Head of caudate nucleus (tissue), 42 donors: ENCODE data around the gene ETNK2.

Experiments used
- DNase-seq, 42 donors: peaks; one replicate each; pipeline versions ENCODE4 v3.0.0 to v3.0.0-alpha.2; 2020 to 2021; ENCODE audit warnings: mixed read lengths in 7 of 42
- intact Hi-C: fragments of 100-400 bp; cut with DNase I; formaldehyde crosslinking; loops from one replicate; pipeline ENCODE4 v1.15.0; 2022

The ETNK2 gene

GRCh38 chr1:204150702-204151551, 917 bp downstream of the ETNK2 start:
- intact Hi-C loops, result no loop called here
- DNase-seq, result peak in 37 of 42 donors; percentile 32 to 84 (median 61)

- intact Hi-C loops, result no loop called here
- DNase-seq, result no peak
These were observed 1.9 kb downstream of the ETNK2 start for GRCh38 chr1:204149635-204150565.

- intact Hi-C loops, result no loop called here
These were observed 2.7 kb downstream of the ETNK2 start for GRCh38 chr1:204149107-204149506.

DNA sequence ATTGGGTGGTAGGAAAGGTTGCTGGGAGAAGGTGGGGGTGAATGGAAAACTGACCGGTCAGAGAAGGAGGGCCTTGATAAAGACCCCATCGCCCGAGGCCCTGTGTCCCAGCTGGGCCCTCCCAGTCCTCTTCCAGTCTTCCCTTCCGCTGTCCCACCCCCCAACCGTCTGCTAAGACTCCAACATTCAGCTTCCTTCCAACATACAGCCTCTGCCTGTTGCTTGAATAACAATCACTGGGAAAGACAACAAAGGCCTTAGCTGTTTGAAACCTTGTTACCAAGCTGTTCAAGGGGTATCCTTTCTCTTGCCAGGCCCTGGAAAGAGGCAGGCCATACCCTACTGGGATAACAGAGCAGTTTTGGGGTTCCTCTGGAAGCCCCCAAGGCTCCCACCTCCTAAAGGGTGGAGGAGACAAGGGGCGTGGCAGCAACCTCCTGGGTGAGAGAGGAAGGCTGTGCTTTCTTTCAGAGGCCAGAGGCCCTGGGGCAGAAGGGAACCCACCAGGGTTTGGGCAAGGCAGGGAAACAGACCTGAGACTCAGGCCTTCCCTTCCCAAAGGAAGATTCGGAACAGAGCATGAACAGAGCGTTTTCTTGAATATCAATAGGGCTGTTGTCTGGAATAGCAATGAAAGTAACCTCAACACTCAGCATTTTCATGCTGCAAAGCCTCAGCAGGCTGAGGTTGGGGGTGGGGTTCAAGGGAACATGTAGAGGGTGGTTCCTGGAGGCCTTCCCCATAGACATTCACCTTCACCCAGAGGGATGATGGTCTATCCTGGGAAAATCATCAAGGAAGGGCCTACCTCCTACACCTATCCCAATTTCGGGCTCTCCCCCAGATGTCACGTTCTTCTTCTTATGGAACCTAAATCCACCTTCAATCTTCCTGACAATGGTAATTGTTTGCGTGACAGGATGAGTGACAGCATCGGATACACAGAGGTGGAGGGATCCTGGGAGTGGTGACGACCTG, 4.1 kb downstream of the ETNK2 start:
- DNase-seq, result peak in 12 of 42 donors; percentile 36 to 63 (median 54)
- intact Hi-C loops, result no loop called here

More at GRCh38 chr1:204149107-204149506, 2.7 kb downstream of the ETNK2 start:
- DNase-seq, result no peak

DNA sequence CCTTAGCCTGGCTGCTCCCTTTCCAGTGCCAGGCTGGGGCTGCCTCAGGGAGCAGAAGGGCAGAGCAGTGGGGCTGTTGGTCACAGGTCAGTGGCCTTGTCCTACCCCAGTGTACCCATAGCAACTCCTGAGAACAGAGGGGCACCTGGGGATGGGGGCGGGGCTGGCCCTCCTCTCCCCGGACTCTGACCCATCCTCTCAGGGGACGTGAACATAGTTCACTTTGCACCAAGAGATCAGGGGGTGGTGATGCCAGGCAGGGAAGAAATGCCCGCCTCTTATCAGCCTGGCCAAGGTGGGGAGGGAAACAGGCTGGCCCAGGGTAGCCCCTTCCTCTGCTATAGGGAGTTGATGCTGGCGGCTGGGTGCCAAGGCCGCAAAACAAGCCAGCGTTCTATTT, 4.9 kb downstream of the ETNK2 start:
- intact Hi-C loops, result no loop called here
- no peak for DNase-seq

- no peak for DNase-seq
- intact Hi-C loops, result no loop called here
These were observed 5.5 kb downstream of the ETNK2 start for GRCh38 chr1:204146309-204146708.

DNA sequence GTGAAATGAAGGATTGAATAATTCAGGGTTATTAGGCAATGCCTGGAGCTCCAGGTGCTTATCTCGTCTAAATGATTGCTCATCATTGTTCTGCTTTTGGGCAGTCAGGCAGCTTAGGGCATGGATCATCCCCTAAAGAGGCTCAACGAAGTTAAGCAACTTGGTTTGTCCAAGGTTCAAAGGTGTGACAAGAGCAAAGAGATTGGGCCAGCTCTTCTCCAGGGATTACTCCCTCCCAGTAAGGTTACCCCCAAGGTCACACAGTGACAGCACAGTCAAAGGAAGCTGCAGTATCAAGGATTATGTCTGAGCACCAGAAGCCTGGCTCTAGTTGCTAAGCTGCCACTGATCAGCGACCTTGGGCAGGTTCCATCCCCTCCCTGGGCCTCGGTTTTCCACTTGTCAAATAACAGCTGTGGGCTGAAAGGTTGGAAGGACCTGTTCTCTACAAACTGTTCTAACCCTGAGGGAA, 6.8 kb downstream of the ETNK2 start:
- no peak for DNase-seq
- intact Hi-C loops, result no loop called here

DNA sequence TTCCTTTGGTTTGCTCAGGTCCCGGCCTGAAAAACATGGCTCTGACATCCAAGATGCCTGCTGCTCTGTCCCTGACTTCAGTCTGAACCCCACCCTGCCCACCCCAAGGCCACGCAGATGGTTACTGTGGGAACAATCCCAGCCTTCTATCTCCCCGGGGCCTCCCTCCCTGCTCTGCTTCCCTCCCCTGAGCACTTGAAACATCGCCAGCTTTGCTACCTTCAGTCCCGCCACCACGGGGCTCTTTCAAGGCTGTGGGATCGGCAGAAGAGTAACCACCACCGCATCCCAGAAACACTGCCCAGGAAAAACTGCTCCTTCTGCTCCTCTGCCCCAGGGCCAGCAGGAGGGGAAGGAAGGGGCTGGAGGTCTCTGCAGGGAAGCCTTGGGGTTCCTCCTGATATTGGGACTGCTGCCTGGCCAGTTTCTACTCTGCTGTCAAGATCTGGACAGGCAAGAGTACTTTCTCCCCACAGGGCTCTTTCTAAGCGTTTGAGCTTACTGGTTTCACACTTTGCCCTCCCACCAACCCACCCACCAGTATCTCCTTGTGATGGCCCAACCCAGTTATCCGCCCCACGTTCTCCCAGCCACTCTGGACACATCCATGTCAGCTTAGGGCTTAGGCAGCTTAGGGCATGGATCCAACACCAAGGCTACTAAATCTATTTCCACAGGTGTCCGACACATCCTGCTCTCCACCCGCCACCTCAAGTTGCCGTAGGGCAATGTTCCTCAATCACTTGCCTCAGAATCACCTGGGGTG, 8.4 kb downstream of the ETNK2 start:
- no peak for DNase-seq
- intact Hi-C loops, result no loop called here

GRCh38 chr1:204142032-204142974, 9.5 kb downstream of the ETNK2 start:
- intact Hi-C loops, result no loop called here
- no peak for DNase-seq

DNA sequence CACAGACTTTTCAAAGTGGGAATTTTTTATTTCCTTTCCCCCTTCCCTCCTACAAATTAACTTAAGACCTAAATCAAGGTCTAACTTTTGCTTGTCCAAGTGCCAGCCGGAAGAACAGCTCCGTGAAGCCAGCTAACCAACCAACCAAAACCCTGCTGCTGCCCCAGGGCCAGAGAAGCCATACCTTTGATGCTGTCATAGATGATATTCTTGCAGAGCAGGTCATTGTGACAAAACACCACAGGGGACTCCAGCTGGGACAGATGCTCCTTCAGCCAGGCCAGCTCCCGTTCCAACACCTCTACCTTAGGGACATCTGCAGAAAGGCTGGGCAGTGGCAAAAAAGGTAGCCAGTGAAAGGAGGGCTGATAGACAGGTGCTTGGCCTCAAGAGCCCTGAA, 10.7 kb downstream of the ETNK2 start:
- DNase-seq, result no peak
- intact Hi-C loops, result no loop called here

- intact Hi-C loops, result no loop called here
- DNase-seq, result no peak
These were observed 11.9 kb downstream of the ETNK2 start for GRCh38 chr1:204139952-204140351.

DNA sequence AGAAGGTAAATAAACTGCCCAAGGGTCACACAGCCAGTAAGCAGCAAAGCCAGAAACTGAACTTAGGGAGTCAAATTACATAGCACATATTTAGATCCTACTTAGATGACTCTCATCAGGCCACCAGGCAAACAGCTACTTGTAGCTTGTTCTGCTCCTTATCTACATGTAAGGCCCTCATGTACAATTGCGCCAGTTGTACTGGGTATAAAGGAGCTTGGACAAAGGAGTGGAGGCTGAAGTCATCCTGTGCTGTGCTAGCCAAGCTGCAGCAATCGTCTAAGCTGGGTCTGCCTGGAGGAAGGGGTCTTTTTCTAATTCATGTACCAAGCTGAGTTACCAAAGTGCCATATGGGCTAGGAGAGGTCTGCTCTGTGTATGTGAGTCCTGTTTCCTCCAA, 12.8 kb downstream of the ETNK2 start:
- DNase-seq, result no peak

DNA sequence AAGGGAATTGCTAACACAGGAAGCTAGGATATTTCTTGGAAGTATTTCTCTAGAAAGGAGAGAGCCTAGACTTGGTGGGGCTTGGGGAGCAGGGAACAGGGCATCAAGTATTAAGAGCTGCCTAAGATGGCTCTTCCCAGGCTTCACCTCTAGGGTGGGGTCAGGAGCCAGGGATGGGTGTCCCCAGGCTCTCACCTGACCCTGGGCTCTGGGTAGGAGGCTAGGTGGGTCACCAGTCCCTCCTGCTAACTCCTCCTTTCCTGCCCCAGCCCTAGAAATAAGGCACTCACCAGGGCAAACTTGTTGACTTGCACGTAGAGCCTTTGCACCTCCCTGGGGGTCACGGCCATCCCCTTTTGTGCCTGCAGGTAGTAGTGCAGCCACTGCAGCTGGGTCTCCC, 15.0 kb downstream of the ETNK2 start:
- DNase-seq, result no peak
- intact Hi-C loops, result no loop called here

More for the DNA sequence above, 12.8 kb downstream of the ETNK2 start:
- intact Hi-C loops, result no loop called here

DNA sequence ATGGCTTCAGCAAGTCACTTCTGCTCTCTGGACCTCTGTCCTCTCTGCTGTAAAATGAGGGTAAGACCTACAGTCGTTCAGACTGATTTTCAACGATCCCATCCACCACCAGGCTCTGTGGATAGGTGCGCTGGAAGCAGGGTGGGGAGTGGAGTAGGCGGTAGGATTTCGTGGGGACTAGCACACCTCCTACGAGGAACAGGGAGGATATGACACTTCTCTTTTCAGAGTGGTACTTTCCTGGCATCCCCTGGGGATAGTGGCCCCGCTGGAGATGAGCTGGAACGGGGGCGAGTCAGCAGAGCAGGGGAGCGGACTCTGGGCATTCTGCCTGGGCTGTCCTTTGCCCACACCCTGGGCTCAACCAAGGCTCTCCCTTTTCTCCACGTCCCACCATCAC, 17.7 kb downstream of the ETNK2 start:
- peak in 29 of 42 donors; percentile 30 to 82 (median 51) for DNase-seq
- intact Hi-C loops, result no loop called here

DNA sequence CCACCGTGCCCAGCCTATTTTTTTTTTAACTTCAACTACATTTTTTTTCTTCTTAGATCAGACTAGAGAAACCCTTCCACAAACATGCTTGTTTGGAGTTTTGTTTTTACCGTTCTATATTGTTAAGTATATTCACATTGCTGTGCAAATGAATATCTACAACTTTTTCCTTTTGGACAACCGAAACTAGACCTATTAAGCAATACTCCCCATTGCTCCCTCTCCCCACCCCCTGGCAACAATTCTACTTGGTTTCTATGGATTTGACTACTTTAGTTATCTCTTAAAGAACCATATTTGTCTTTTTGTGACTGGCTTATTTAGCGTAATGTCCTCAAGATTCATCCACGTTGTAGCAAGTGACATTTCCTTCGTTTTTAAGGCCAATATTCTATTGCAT, 19.1 kb downstream of the ETNK2 start:
- intact Hi-C loops, result no loop called here
- no peak for DNase-seq

- DNase-seq, result no peak
- intact Hi-C loops, result no loop called here
These were observed 19.9 kb downstream of the ETNK2 start for GRCh38 chr1:204131978-204132377.
